ENCODE data around the gene COBL. TPM values are rescaled to one million over a fixed set of nuclear protein-coding genes. Genes with fewer than 3 reads are reported as not detected.

COBL gene
- total and polyA plus RNA-seq, 2 experiments from 2014 or later: not detected

- in situ Hi-C loops (cut with MboI): no loop called here
- no peaks in the 10 kb centered on the region for H3K9me2 ChIP-seq (ENCODE audit: insufficient read depth)
- no peaks in the 10 kb centered on the region for H3K4me1 ChIP-seq (ENCODE audit: insufficient read depth)
- no peaks in the 10 kb centered on the region for H3K36me3 ChIP-seq (ENCODE audit: low read depth)
- no peaks in the 10 kb centered on the region for H4K20me1 ChIP-seq (ENCODE audit: insufficient read depth)
- H2AFZ ChIP-seq: no peak overlapping the region
- H3K27ac ChIP-seq: no peak overlapping the region
- H3K27me3 ChIP-seq (replicated peaks; ENCODE audit: insufficient read depth): no peaks in the 10 kb centered on the region
- H3K9ac ChIP-seq: no peak overlapping the region
- H3K4me2 ChIP-seq (ENCODE audit: unreplicated experiment): no peak overlapping the region
- no peaks in the 10 kb centered on the region for H3K79me2 ChIP-seq (ENCODE audit: insufficient read depth)
- TF ChIP-seq EZH2phosphoT487 (IDR thresholded peaks at IDR 0.05; ENCODE audit: insufficient read depth, low read depth) (no peak), EZH2 (IDR thresholded peaks at IDR 0.05; ENCODE audit: insufficient read depth, poor library complexity, severe bottlenecking) (no peak)
- H3F3A ChIP-seq (ENCODE audit: insufficient read depth): no peaks in the 10 kb centered on the region
- no peak overlapping the region for H3K4me3 ChIP-seq
- 7 to 8% methylated on average over 6 of the region's 6 CpGs for WGBS, 2 experiments (ENCODE audit: low coverage in 1 of 2, low lambda C conversion rate in 2 of 2, missing lambda C conversion rate in 2 of 2)
- no peaks in the 10 kb centered on the region for H3K9me3 ChIP-seq (ENCODE audit: low read depth)
- DNase-seq: no peak
Measured at GRCh38 chr7:51344406-51345138, 28.0 kb upstream of the COBL start.

GRCh38 chr7:51340936-51341335 lies 24.3 kb upstream of the COBL start:
- H3K9me3 ChIP-seq (ENCODE audit: low read depth): no peaks in the 10 kb centered on the region
- H3K4me1 ChIP-seq (ENCODE audit: insufficient read depth): no peaks in the 10 kb centered on the region
- no peaks in the 10 kb centered on the region for H3K27me3 ChIP-seq (replicated peaks; ENCODE audit: insufficient read depth)
- WGBS, 2 experiments (ENCODE audit: low coverage in 1 of 2, low lambda C conversion rate in 2 of 2, missing lambda C conversion rate in 2 of 2): 66 to 67% methylated on average over 6 of the region's 6 CpGs
- no peak for TF ChIP-seq EZH2 (IDR thresholded peaks at IDR 0.05; ENCODE audit: insufficient read depth, poor library complexity, severe bottlenecking)
- no peak for TF ChIP-seq EZH2phosphoT487 (IDR thresholded peaks at IDR 0.05; ENCODE audit: insufficient read depth, low read depth)
- H3K36me3 ChIP-seq (ENCODE audit: low read depth): no peaks in the 10 kb centered on the region
- DNase-seq: no peak
- in situ Hi-C loops (cut with MboI): no loop called here
- no peak overlapping the region for H3K27ac ChIP-seq
- no peaks in the 10 kb centered on the region for H3K9me2 ChIP-seq (ENCODE audit: insufficient read depth)
- no peak overlapping the region for H3K9ac ChIP-seq
- no peak overlapping the region for H2AFZ ChIP-seq
- H3K79me2 ChIP-seq (ENCODE audit: insufficient read depth): no peaks in the 10 kb centered on the region
- no peaks in the 10 kb centered on the region for H4K20me1 ChIP-seq (ENCODE audit: insufficient read depth)
- no peaks in the 10 kb centered on the region for H3F3A ChIP-seq (ENCODE audit: insufficient read depth)
- no peak overlapping the region for H3K4me3 ChIP-seq
- no peak overlapping the region for H3K4me2 ChIP-seq (ENCODE audit: unreplicated experiment)

GRCh38 chr7:51340029-51340838 lies 23.6 kb upstream of the COBL start:
- no peaks in the 10 kb centered on the region for H3K36me3 ChIP-seq (ENCODE audit: low read depth)
- in situ Hi-C loops (cut with MboI): no loop called here

GRCh38 chr7:51335057-51335456 lies 18.4 kb upstream of the COBL start:
- TF ChIP-seq EZH2phosphoT487 (IDR thresholded peaks at IDR 0.05; ENCODE audit: insufficient read depth, low read depth) (no peak), EZH2 (IDR thresholded peaks at IDR 0.05; ENCODE audit: insufficient read depth, poor library complexity, severe bottlenecking) (no peak)
- no peak overlapping the region for H3K4me3 ChIP-seq
- no peaks in the 10 kb centered on the region for H3K9me2 ChIP-seq (ENCODE audit: insufficient read depth)
- no peaks in the 10 kb centered on the region for H4K20me1 ChIP-seq (ENCODE audit: insufficient read depth)
- no peaks in the 10 kb centered on the region for H3F3A ChIP-seq (ENCODE audit: insufficient read depth)
- no peaks in the 10 kb centered on the region for H3K36me3 ChIP-seq (ENCODE audit: low read depth)
- H3K27me3 ChIP-seq (replicated peaks; ENCODE audit: insufficient read depth): no peaks in the 10 kb centered on the region
- H3K4me1 ChIP-seq (ENCODE audit: insufficient read depth): no peaks in the 10 kb centered on the region
- no peak overlapping the region for H3K4me2 ChIP-seq (ENCODE audit: unreplicated experiment)
- H2AFZ ChIP-seq: no peak overlapping the region
- H3K9me3 ChIP-seq (ENCODE audit: low read depth): no peaks in the 10 kb centered on the region
- DNase-seq: no peak
- H3K9ac ChIP-seq: no peak overlapping the region
- no peaks in the 10 kb centered on the region for H3K79me2 ChIP-seq (ENCODE audit: insufficient read depth)
- in situ Hi-C loops (cut with MboI): no loop called here
- WGBS, 2 experiments (ENCODE audit: low coverage in 1 of 2, low lambda C conversion rate in 2 of 2, missing lambda C conversion rate in 2 of 2): 25 to 28% methylated on average over 2 of the region's 2 CpGs
- H3K27ac ChIP-seq: no peak overlapping the region

More at GRCh38 chr7:51340029-51340838, 23.6 kb upstream of the COBL start:
- no peak overlapping the region for H3K4me3 ChIP-seq
- no peak for DNase-seq
- no peak overlapping the region for H2AFZ ChIP-seq
- no peak for TF ChIP-seq EZH2 (IDR thresholded peaks at IDR 0.05; ENCODE audit: insufficient read depth, poor library complexity, severe bottlenecking)
- no peak for TF ChIP-seq EZH2phosphoT487 (IDR thresholded peaks at IDR 0.05; ENCODE audit: insufficient read depth, low read depth)
- no peaks in the 10 kb centered on the region for H3K4me1 ChIP-seq (ENCODE audit: insufficient read depth)
- no peaks in the 10 kb centered on the region for H3K9me2 ChIP-seq (ENCODE audit: insufficient read depth)
- H4K20me1 ChIP-seq (ENCODE audit: insufficient read depth): no peaks in the 10 kb centered on the region
- no peak overlapping the region for H3K4me2 ChIP-seq (ENCODE audit: unreplicated experiment)
- H3K27ac ChIP-seq: no peak overlapping the region
- H3K9ac ChIP-seq: no peak overlapping the region
- H3F3A ChIP-seq (ENCODE audit: insufficient read depth): no peaks in the 10 kb centered on the region
- no peaks in the 10 kb centered on the region for H3K27me3 ChIP-seq (replicated peaks; ENCODE audit: insufficient read depth)
- H3K79me2 ChIP-seq (ENCODE audit: insufficient read depth): no peaks in the 10 kb centered on the region
- no peaks in the 10 kb centered on the region for H3K9me3 ChIP-seq (ENCODE audit: low read depth)
- WGBS, 2 experiments (ENCODE audit: low coverage in 1 of 2, low lambda C conversion rate in 2 of 2, missing lambda C conversion rate in 2 of 2): 21 to 22% methylated on average over 9 of the region's 9 CpGs

All from GM23248 (cell line).